KMS-11 (cell line): ENCODE results near the gene GNL1.

Experiments
- H2AFZ ChIP-seq: fragments of 200-600 bp; sonication (generic); 2 replicates; pipeline ENCODE4 v1.6.1; 2016; ENCODE audit warnings: antibody characterized with exemption, mixed run types, low read depth
- H3K27ac ChIP-seq: fragments of 200-600 bp; sonication (generic); 2 replicates; pipeline ENCODE4 v1.6.1; 2016; ENCODE audit warnings: mild to moderate bottlenecking, mixed run types
- H3K27me3 ChIP-seq: fragments of 200-600 bp; sonication (generic); 2 replicates; pipeline ENCODE4 v1.6.1; 2017; ENCODE audit warnings: mild to moderate bottlenecking, low read depth, mixed run types, moderate library complexity; ENCODE audit not compliant: insufficient read depth
- H3K36me3 ChIP-seq: fragments of 200-600 bp; sonication (generic); 2 replicates; pipeline ENCODE4 v1.6.1; 2017; ENCODE audit warnings: mild to moderate bottlenecking, mixed run types; ENCODE audit not compliant: insufficient read depth
- H3K4me1 ChIP-seq: fragments of 200-600 bp; sonication (generic); 2 replicates; pipeline ENCODE4 v1.6.1; 2016; ENCODE audit warnings: mild to moderate bottlenecking, low read depth, mixed run types; ENCODE audit not compliant: poor library complexity, severe bottlenecking
- H3K4me2 ChIP-seq: fragments of 200-600 bp; sonication (generic); 2 replicates; pipeline ENCODE4 v1.7.0; 2016; ENCODE audit warnings: mild to moderate bottlenecking, mixed run types
- H3K4me3 ChIP-seq: fragments of 200-600 bp; sonication (generic); IDR thresholded peaks from 2 replicates; pipeline ENCODE4 v1.6.1; 2017; ENCODE audit warnings: low read depth, low read length, mixed read lengths; ENCODE audit not compliant: insufficient read depth
- H3K79me2 ChIP-seq: fragments of 200-600 bp; sonication (generic); 2 replicates; pipeline ENCODE4 v1.6.1; 2016; ENCODE audit warnings: low read depth, mixed run types; ENCODE audit not compliant: insufficient read depth
- H3K9ac ChIP-seq: fragments of 200-600 bp; sonication (generic); 2 replicates; pipeline ENCODE4 v1.6.1; 2016; ENCODE audit warnings: mild to moderate bottlenecking, mixed run types
- H4K20me1 ChIP-seq: fragments of 200-600 bp; sonication (generic); 2 replicates; pipeline ENCODE4 v1.6.1; 2016; ENCODE audit warnings: mild to moderate bottlenecking, mixed run types; ENCODE audit not compliant: insufficient read depth
- CTCF ChIP-seq: fragments of 200-600 bp; sonication (generic); conservative IDR thresholded peaks from 2 replicates; pipeline ENCODE4 v1.6.1; 2017; ENCODE audit warnings: low read depth, mild to moderate bottlenecking, antibody characterized with exemption, low read length, moderate library complexity, mixed read lengths

The GNL1 gene

GRCh38 chr6:30571762-30572082 lies 15.4 kb upstream of the GNL1 start:
- H3K27me3 ChIP-seq = no peaks in the 10 kb centered on the region; the same call in 1 of the 2 replicates
- H2AFZ ChIP-seq = peak overlapping the region; percentile 89
- H3K36me3 ChIP-seq = no peaks in the 10 kb centered on the region
- H3K4me2 ChIP-seq = peak overlapping the region; percentile 66
- H3K4me3 ChIP-seq = peak overlapping the region; percentile 33
- 0 out of 2 replicates have a peak, but pooled peaks cover 11% of the 10 kb centered on the region for H4K20me1 ChIP-seq
- no peak for TF ChIP-seq CTCF
- H3K9ac ChIP-seq = peak overlapping the region; percentile 75
- peaks cover 31% of the 10 kb centered on the region for H3K4me1 ChIP-seq
- peaks cover 49% of the 10 kb centered on the region for H3K79me2 ChIP-seq
- H3K27ac ChIP-seq = peak overlapping the region; percentile 61; the same call in 1 of the 2 replicates

- Histone ChIP-seq H4K20me1 (0 out of 2 replicates have a peak, but pooled peaks cover 11% of the 10 kb centered on the region), H3K4me3 (peak within 1 kb of the TSS; percentile 42), H3K9ac (peak within 1 kb of the TSS; percentile 75), H3K27ac (peak within 1 kb of the TSS; percentile 61), H3K79me2 (peaks cover 44% of the 10 kb centered on the region), H2AFZ (peak within 1 kb of the TSS; percentile 89), H3K36me3 (no peaks in the 10 kb centered on the region), H3K27me3 (no peaks in the 10 kb centered on the region; the same call in 1 of the 2 replicates), H3K4me1 (peaks cover 31% of the 10 kb centered on the region), H3K4me2 (peak within 1 kb of the TSS; percentile 83)
- TF ChIP-seq CTCF = no peak
Observed at GRCh38 chr6:30571075-30571761, 14.9 kb upstream of the GNL1 start, which contains the start of gene ABCF1. Gene ABCF1, plus strand, starts transcription at chr6:30571442. Its CDS starts 46 bp downstream, at chr6:30571488.

DNA sequence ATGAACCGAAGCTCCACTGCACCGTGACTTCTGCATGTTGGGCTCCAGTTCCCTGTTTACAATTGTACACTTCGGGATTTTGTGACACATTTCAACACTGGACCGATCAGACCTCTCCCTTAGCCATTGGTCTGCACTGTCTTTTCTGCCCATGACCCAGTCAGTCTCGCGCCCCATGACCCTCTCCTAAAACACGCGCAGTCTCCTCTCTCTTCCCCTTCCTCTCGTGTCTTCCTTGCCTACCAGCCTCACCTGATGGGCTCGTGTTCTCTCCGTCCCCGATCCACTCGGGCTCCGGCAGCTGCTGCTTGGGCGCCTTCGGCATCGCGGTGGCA lies 14.4 kb upstream of the GNL1 start:
- H2AFZ ChIP-seq = peak overlapping the region; percentile 89
- TF ChIP-seq CTCF = no peak
- H3K27ac ChIP-seq = no peak overlapping the region
- 0 out of 2 replicates have a peak, but pooled peaks cover 11% of the 10 kb centered on the region for H4K20me1 ChIP-seq
- no peaks in the 10 kb centered on the region for H3K36me3 ChIP-seq
- peak overlapping the region; percentile 83 for H3K4me2 ChIP-seq
- peaks cover 41% of the 10 kb centered on the region for H3K79me2 ChIP-seq
- H3K9ac ChIP-seq = peak overlapping the region; percentile 75
- peak overlapping the region; percentile 42 for H3K4me3 ChIP-seq
- no peaks in the 10 kb centered on the region; the same call in 1 of the 2 replicates for H3K27me3 ChIP-seq
- peaks cover 31% of the 10 kb centered on the region for H3K4me1 ChIP-seq

DNA sequence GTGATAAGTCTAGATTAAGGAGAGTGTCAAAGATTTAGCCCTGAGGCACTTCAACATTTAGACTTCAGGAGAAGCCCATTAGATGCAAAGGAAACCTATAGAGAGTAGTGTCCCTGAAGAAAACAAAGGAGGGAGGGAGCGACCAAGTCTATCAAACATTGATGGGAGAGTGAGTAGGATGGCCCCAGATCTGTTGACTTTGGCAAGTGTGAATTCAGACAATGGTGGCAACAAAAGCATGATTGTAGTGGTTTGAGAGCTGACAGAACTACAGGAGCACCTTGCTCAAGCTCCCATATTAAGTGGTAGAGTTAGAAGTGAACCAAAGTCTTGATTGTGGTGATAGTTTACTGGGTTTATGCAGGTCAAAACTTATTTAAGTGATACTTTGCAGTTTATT lies 14.0 kb upstream of the GNL1 start:
- H3K27ac ChIP-seq = no peak overlapping the region
- peak overlapping the region; percentile 75; the same call in 1 of the 2 replicates for H3K9ac ChIP-seq
- peaks cover 31% of the 10 kb centered on the region for H3K4me1 ChIP-seq
- peaks cover 37% of the 10 kb centered on the region for H3K79me2 ChIP-seq
- peak overlapping the region; percentile 89; the same call in 1 of the 2 replicates for H2AFZ ChIP-seq
- no peak for TF ChIP-seq CTCF
- H3K4me2 ChIP-seq = peak overlapping the region; percentile 83
- 0 out of 2 replicates have a peak, but pooled peaks cover 7% of the 10 kb centered on the region for H4K20me1 ChIP-seq
- no peak overlapping the region for H3K4me3 ChIP-seq
- H3K36me3 ChIP-seq = no peaks in the 10 kb centered on the region
- H3K27me3 ChIP-seq = no peaks in the 10 kb centered on the region; the same call in 1 of the 2 replicates
